Choroid plexus epithelial cell (primary cell): Measurements from ENCODE around the gene RAI1.

Experiments
- DNase-seq: peaks from one replicate; pipeline ENCODE4 v3.0.0-alpha.2; 2010; ENCODE audit warnings: low read depth
- H3K4me3 ChIP-seq: 2 replicates; pipeline ENCODE4 v1.5.1; 2011; ENCODE audit warnings: low read depth, mild to moderate bottlenecking, control low read depth, low read length, moderate library complexity
- TF ChIP-seq, protein P1 (sequence below): conservative IDR thresholded peaks from 2 replicates; pipeline ENCODE4 v1.5.1; 2011; ENCODE audit warnings: low read depth, mild to moderate bottlenecking, control low read depth, inconsistent platforms, low read length, moderate library complexity

RAI1 gene

DNA sequence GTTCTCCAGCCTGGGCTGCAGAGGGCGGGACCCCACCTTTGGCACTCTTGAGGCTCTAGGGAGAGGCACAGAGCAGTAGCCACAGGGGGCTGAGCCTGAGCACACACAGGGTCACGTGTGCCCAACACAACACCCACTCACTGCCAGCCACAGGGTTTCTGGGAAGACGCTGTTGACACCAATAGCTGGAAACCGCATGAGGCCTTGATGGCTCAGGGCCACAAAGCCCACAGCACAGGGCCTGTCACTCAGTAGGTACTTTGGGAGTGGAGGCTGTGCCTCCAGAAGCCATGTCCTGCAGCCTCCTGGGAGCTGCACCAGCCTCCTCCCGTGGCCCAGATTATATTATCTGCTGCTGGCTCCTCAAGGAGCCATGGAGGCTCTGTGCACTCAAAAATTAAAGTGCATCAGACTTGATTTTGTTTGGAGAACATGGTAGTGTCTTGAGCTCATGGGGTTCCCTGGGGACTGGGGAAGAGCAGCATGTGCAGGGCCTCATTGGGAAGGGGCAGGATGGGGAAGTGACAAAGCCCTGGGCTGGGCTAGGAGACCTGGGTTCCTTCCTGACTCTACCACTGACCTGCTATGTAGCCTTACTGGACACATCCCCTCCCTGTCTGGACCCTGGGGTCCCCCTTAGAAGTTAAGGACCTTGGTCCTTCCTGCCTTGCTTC is 168.0 kb downstream of the RAI1 start:
- TF ChIP-seq, protein P1, sequence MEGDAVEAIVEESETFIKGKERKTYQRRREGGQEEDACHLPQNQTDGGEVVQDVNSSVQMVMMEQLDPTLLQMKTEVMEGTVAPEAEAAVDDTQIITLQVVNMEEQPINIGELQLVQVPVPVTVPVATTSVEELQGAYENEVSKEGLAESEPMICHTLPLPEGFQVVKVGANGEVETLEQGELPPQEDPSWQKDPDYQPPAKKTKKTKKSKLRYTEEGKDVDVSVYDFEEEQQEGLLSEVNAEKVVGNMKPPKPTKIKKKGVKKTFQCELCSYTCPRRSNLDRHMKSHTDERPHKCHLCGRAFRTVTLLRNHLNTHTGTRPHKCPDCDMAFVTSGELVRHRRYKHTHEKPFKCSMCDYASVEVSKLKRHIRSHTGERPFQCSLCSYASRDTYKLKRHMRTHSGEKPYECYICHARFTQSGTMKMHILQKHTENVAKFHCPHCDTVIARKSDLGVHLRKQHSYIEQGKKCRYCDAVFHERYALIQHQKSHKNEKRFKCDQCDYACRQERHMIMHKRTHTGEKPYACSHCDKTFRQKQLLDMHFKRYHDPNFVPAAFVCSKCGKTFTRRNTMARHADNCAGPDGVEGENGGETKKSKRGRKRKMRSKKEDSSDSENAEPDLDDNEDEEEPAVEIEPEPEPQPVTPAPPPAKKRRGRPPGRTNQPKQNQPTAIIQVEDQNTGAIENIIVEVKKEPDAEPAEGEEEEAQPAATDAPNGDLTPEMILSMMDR, result no peak
- no peak overlapping the region for H3K4me3 ChIP-seq
- peak; percentile 83 for DNase-seq

- TF ChIP-seq, protein P1, result peak; percentile 50
- peak; percentile 97 for DNase-seq
- no peak overlapping the region for H3K4me3 ChIP-seq
These were observed 168.7 kb downstream of the RAI1 start for GRCh38 chr17:17849845-17850373.

DNA sequence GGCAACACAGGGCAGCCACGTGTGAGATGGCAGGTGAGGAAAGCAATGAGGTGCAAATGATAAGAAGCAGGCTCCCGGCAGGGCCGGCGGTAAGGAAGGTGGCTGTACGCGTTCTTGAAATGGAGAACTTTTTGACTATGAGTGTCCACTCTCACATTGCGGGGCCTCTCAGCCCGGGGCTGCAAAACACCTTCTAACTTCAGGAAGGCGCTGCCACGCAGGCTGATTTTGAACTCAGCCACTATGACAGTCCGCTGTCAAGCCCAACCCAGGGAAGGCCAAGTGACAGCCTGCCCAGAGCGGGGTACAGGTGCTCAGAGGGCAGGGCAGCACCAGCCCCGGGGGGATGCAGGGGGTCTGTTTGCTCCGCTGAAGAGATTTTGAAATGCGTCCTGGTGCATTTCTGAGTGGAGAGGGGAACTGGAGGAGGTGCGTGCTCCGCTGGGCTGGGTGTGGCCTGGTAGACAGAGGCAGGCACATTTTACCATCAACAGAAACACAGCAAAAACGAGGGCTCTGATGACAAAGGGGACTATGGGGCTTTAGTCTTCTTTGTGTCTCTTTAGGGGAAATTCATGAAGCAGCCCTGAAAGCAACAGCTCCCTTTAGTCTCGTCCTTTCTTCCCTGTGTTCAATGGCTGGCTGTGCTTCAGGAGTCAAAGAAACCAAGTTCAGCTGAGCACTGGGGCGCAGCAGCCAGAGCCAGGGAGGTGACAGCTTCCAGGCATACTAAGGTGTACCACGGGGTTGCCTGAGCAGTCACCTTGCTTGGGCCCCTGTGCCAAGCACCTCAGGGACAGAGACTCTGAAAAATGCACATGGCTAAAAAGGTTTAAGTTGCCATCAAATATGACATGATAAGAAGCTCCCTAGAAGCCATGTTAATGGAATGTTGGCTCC is 170.1 kb downstream of the RAI1 start:
- no peak overlapping the region for H3K4me3 ChIP-seq
- no peak for DNase-seq
- TF ChIP-seq, protein P1, result no peak

GRCh38 chr17:17852930-17853329 is 171.7 kb downstream of the RAI1 start:
- no peak for DNase-seq
- TF ChIP-seq, protein P1, result no peak
- no peak overlapping the region for H3K4me3 ChIP-seq

DNA sequence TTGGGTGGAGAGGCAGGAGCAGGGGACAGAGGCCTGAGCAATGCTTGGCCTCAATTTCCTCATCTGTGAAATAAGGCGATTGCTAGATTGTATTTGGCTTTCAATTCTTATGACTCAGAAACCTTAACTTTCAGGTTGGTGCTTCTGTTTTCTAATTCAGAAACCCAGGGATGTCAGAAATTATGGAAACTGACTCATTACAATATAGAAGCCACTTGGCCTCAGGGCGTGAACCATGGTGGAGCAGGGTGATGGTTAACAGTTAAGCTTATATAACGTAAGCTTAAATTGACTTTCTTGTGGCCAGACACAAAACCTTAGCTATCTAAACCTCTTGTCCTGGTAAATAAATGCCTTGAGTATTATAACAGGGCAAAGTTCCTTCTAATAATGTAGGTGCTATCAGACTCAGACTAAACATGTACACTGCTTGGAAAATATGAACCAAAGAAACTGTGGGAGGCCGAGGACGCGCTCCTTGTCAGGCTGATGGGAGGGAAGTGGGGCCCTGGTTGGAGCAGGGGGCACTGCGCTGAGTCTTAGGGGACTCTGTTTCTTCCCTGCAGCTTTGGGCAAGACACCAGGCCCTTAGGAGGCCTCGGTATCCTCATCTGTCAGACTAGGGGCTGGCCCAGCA is 172.7 kb downstream of the RAI1 start:
- TF ChIP-seq, protein P1, result no peak
- no peak overlapping the region for H3K4me3 ChIP-seq
- DNase-seq, result no peak

DNA sequence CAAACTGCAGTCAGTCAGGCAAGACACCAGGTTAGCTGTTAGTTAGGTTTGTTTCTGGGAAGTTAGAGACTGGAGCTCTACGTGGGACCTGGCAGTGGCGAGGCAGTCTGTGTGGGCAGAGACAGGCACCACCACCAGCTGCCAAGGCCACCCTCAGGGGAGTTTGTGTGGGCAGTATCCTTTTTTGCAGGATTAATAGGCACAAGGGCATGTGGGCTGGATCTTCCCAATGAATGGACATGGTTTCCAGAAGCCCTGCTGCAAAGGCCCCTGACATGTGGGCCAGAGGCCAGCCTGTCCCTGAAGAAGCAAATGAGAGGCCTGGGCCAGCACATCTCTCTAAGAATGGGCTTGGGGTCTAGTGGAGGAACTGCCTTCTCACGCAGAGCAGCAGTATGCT is 174.7 kb downstream of the RAI1 start:
- TF ChIP-seq, protein P1, result no peak
- no peak overlapping the region for H3K4me3 ChIP-seq
- no peak for DNase-seq
